MCF 10A (cell line): ENCODE results near the gene SPIRE1. TPM values are rescaled to one million over a fixed set of nuclear protein-coding genes. Genes with fewer than 3 reads are reported as not detected.
"Not testable (repeated sequence)": the region's sequence is repeated elsewhere in the genome, so short reads cannot be mapped to it uniquely, and the experiment has no call there.

Source experiments
- BruUV-seq: library from RNA; stranded (reverse); fragments of 400-500 nt; replicated peaks from 2 replicates; lab custom pipeline; 2021; lab: Mats Ljungman, UMichigan
- CTCF ChIA-PET: fragments of 300-600 bp; sonication (Branson Sonifier 250); formaldehyde crosslinking; extraction: SDS; loops from one replicate; lab custom pipeline; 2021; ENCODE audit warnings: antibody characterized with exemption, inconsistent platforms; lab: Yijun Ruan, JAX
- POLR2A ChIA-PET: fragments of 300-600, 350-650 bp; sonication (Branson Sonifier 250); formaldehyde crosslinking; extraction: SDS; loops from one replicate; lab custom pipeline; 2020; ENCODE audit warnings: antibody characterized with exemption, inconsistent platforms; lab: Yijun Ruan, JAX
- DNase-seq: peaks from one replicate; pipeline ENCODE4 v3.0.0-alpha.2; 2018; ENCODE audit not compliant: unreplicated experiment
- H3K27ac Mint-ChIP-seq: one replicate; pipeline ENCODE4 v1.8.0; 2022; ENCODE audit warnings: mild to moderate bottlenecking, low read depth, mixed read lengths; ENCODE audit not compliant: unreplicated experiment
- H3K27me3 Mint-ChIP-seq: one replicate; pipeline ENCODE4 v1.8.0; 2022; ENCODE audit warnings: mixed read lengths; ENCODE audit not compliant: insufficient read depth, unreplicated experiment
- H3K36me3 Mint-ChIP-seq: one replicate; pipeline ENCODE4 v1.8.0; 2022; ENCODE audit warnings: mild to moderate bottlenecking, moderate library complexity, mixed read lengths; ENCODE audit not compliant: insufficient read depth, unreplicated experiment
- H3K4me1 Mint-ChIP-seq: one replicate; pipeline ENCODE4 v1.8.0; 2022; ENCODE audit warnings: mixed read lengths; ENCODE audit not compliant: insufficient read depth, unreplicated experiment
- H3K4me3 Mint-ChIP-seq: one replicate; pipeline ENCODE4 v1.8.0; 2022; ENCODE audit warnings: mild to moderate bottlenecking, moderate library complexity, mixed read lengths; ENCODE audit not compliant: unreplicated experiment
- H3K9me3 Mint-ChIP-seq: one replicate; pipeline ENCODE4 v1.8.0; 2022; ENCODE audit warnings: mixed read lengths; ENCODE audit not compliant: unreplicated experiment
- CTCF ChIP-seq: fragments of 200-600 bp; IDR thresholded peaks from one replicate; pipeline ENCODE4 v1.8.0; 2022; ENCODE audit warnings: antibody characterized with exemption, mild to moderate bottlenecking; ENCODE audit not compliant: unreplicated experiment
- intact Hi-C: fragments of 100-400 bp; cut with micrococcal nuclease; formaldehyde crosslinking; loops from 2 replicates; pipeline ENCODE4 v1.14.1; 2022
- total RNA-seq: library from RNA; stranded (reverse); gene quantifications from 2 replicates; pipeline ENCODE4 v1.2.3, GENCODE V29; 2022

Gene SPIRE1
- total RNA-seq, 1 experiment from 2014 or later = 78.2 TPM

GRCh38 chr18:12543697-12544096, 114.2 kb downstream of the SPIRE1 start:
- DNase-seq = no peak
- BruUV-seq = no TSS peak
- peaks cover 9% of the 10 kb centered on the region for H3K36me3 Mint-ChIP-seq
- H3K27me3 Mint-ChIP-seq = no peaks in the 10 kb centered on the region
- intact Hi-C loops = no loop called here
- peaks cover 8% of the 10 kb centered on the region for H3K4me1 Mint-ChIP-seq
- no peak for TF ChIP-seq CTCF
- ChIA-PET POLR2A (interaction anchor here (1.1 to 1.3 kb wide), 2 partner anchors 12 to 54 kb away, joined by 4 to 6 read pairs; no protein-coding TSS in a partner anchor), CTCF (interaction anchor here (0.6 kb wide), 1 partner anchor 19 kb away, joined by 3 read pairs; no protein-coding TSS in a partner anchor)
- H3K4me3 Mint-ChIP-seq = no peak overlapping the region
- H3K9me3 Mint-ChIP-seq = peaks cover 10% of the 10 kb centered on the region
- H3K27ac Mint-ChIP-seq = peak overlapping the region; percentile 69

GRCh38 chr18:12540751-12541150, 117.2 kb downstream of the SPIRE1 start:
- H3K9me3 Mint-ChIP-seq = peaks cover 13% of the 10 kb centered on the region
- no peak overlapping the region for H3K4me3 Mint-ChIP-seq
- ChIA-PET POLR2A (no interaction called here), CTCF (interaction anchor here (1.1 kb wide), 1 partner anchor 119 kb away, joined by 4 read pairs; no protein-coding TSS in a partner anchor)
- H3K27me3 Mint-ChIP-seq = no peaks in the 10 kb centered on the region
- no TSS peak for BruUV-seq
- DNase-seq = peak; percentile 33
- peaks cover 9% of the 10 kb centered on the region for H3K36me3 Mint-ChIP-seq
- TF ChIP-seq CTCF = no peak
- H3K27ac Mint-ChIP-seq = no peak overlapping the region
- intact Hi-C loops = no loop called here
- H3K4me1 Mint-ChIP-seq = peaks cover 8% of the 10 kb centered on the region

- H3K27me3 Mint-ChIP-seq, H3K4me1 Mint-ChIP-seq, H3K4me3 Mint-ChIP-seq, intact Hi-C loops, BruUV-seq, DNase-seq, H3K36me3 Mint-ChIP-seq, H3K27ac Mint-ChIP-seq: not testable (repeated sequence)
- ChIA-PET CTCF (interaction anchor here (0.6 to 0.9 kb wide), 4 partner anchors 18 to 132 kb away, joined by 3 to 5 read pairs (median 3); no protein-coding TSS in a partner anchor), POLR2A (interaction anchor here (0.7 to 1.7 kb wide), 4 partner anchors 13 to 68 kb away, joined by 3 to 5 read pairs (median 3); no protein-coding TSS in a partner anchor)
- peaks cover 13% of the 10 kb centered on the region for H3K9me3 Mint-ChIP-seq
Measured at GRCh38 chr18:12539158-12539557, 118.7 kb downstream of the SPIRE1 start.

- no peak overlapping the region for H3K4me3 Mint-ChIP-seq
- no peak for DNase-seq
- BruUV-seq = TSS peak; percentile 9
- intact Hi-C loops = no loop called here
- ChIA-PET CTCF (interaction anchor here (1.1 to 1.5 kb wide), 2 partner anchors 17 to 55 kb away, joined by 4 read pairs; no protein-coding TSS in a partner anchor), POLR2A (no interaction called here)
- H3K27me3 Mint-ChIP-seq = no peaks in the 10 kb centered on the region
- H3K4me1 Mint-ChIP-seq = peaks cover 6% of the 10 kb centered on the region
- H3K27ac Mint-ChIP-seq = no peak overlapping the region
- peaks cover 8% of the 10 kb centered on the region for H3K9me3 Mint-ChIP-seq
- no peak for TF ChIP-seq CTCF
- no peaks in the 10 kb centered on the region for H3K36me3 Mint-ChIP-seq
Measured at GRCh38 chr18:12534820-12535219, 123.1 kb downstream of the SPIRE1 start.
